ENCODE results near the gene SAMD14.

SAMD14 gene

DNA sequence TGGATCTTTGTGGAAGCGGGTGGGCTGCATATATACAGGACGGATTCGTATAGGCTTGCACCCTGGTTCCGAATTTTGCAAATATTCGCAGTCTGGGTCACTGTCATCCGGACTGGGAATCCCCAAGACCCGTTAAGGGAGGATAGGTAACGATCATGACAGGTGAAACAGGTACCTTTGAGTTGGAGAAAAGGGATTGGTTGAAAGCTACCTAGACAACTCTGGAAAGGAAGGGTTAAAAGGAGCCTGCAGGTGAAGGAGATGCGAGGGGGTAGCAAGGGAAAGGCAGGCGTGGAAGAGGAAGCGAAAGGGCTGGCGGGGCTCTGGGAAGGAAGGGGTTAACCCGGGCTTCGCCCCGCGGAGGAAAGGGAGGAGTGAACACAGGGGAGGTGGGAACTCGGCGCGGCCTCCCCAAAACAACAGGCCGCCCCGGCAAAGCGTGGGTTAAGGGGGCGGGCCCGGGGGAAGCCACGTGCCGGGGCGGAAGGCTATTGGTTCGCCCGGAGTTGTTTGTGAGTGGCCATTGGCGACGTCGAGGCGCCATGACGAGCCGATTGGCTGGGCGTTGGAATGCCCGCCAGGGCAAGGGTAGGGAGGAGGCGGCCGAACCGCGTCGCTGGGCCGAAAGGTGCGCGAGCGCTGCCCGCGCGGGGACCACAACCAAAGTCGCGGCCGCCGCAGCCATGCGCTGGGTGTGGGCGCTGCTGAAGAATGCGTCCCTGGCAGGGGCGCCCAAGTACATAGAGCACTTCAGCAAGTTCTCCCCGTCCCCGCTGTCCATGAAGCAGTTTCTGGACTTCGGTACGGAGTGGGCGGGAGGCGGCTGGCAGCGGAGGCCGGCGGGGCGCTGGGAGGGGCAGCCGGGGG, 35.0 kb downstream of the SAMD14 start, which contains the start of gene PDK2:
TSS of gene PDK2 (plus strand) at position 599 of the 867 bp plus-strand sequence. CDS start at position 684, 85 bp downstream.
- peak; percentile 90 to 98 for DNase-seq

DNA sequence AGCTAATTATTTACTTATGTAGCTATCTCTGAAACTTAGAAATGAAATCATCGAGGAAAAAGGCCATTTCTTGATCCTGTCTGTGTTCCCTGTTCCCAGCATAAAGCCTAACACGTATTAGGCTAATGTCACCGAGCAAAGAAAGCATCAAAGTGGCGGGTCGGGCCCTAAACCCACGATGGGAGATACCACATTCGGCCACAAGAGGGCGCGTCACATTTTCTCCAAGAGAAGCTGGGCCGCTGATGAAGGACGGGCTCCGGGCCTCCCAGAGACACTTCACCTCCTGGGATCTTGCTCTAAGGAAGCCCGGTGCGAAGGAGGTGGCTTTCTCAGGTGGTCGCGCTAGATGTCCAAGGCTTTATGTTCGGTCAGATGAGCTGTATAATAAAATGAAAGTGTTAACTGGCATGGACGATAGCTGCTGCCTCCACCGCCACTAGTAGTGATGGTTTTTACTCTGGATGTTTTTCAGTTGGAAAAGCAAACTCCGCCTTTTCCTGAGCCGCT, 35.7 kb downstream of the SAMD14 start:
- DNase-seq, result peak; percentile 74 to 96

GRCh38 chr17:50093807-50094206, 36.2 kb downstream of the SAMD14 start:
- no peak for DNase-seq

DNA sequence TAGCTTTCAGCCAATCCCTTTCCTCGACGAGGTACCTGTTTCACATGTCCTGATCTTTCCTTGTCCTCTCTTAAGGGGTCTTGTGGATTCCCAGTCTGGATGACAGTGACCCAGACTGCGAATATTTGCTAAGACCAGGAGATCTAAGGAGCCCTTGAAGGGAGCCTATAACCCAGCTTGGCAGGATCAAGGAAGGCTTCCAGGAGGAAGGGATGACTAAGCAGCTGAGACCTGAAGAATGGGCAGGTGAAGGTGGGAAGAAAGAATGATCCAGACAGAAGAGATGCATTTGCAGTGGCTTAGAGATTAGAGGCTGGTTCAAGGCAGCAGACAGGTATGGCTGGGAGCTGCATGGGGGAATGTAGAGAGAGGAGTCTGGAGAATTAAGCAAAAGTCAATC, 36.7 kb downstream of the SAMD14 start:
- no peak for DNase-seq

DNA sequence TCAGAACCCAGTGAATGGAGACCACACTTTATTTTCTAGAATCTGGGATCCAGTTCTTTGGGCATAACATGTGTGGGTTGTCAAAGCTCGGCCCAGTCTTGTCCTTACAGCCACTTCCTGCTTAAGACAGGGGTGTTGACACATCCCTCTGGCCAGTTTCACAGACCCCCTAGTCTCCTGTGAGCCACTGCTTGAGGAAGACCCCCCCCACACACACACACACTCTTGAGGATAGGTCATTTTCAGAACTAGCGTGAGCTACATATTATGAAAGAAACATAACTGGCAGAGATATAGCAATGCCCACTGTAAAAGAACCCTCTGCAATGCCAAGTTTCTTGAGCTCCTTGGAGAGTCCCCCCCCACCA, 38.1 kb downstream of the SAMD14 start:
- DNase-seq, result no peak

DNA sequence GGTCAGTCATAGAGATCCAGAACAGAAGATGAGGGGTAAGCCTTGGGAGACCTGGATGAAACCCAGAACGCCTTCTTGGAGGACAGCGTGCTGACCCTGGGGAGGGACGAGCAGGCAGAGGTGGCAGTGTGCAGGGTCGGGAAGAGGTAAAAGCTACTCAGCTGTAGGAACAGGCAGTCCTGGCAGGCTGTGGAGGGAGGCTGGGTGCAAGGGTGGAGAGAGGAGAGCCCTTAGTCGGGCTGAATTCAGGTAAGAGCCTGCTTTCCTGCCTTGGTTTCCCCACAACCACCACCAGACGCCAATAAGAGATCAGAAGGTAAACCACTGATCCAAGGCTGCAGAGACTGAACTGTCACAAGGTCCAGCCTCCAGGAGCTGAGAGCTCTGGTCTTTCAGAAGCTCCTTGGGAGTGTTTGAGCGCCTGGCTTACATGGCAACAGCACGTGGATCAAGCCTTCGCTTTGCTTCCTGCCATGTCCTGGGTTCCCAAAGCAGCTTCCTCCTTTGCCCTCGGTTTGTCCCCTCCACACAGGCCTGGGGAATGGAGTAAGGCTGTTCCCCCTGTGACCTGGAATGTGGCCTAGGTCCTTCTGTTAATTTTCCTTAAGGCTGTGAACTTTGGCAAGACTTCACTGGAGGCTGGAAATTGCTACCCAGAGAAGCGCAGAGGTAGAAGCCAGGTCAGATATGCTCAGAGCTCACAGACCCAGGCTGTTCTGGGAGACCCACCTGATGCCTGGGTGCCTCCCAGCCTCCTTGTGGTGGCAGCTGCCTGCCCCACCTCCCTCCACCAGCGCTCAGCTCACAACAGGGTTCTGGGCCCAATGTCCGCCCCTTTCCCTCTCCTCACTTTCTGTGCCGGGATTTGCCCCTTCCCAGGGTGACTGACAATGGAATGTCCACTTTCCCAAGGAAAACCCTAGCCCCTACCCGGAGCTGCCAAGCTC, 38.7 kb downstream of the SAMD14 start:
- DNase-seq, result no peak

DNA sequence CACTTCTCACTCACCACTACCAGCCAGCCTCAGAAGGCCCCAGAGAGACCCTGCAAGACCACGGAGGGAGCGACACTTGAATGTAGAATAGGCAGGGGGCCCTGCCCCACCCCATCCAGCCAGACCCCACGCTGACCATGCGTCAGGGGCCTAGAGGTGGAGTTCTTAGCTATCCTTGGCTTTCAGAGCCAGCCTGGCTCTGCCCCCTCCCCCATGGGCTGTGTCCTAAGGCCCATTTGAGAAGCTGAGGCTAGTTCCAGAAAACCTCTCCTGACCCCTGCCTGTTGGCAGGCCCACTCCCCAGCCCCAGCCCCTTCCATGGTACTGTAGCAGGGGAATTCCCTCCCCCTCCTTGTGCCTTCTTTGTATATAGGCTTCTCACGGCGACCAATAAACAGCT, 39.9 kb downstream of the SAMD14 start:
- DNase-seq, result no peak

- DNase-seq, result no peak
Observed at GRCh38 chr17:50088952-50089825, 40.8 kb downstream of the SAMD14 start.

GRCh38 chr17:50087912-50088405, 42.0 kb downstream of the SAMD14 start:
- no peak for DNase-seq

GRCh38 chr17:50087246-50087911, 42.6 kb downstream of the SAMD14 start:
- DNase-seq, result peak; percentile 54 to 86

DNA sequence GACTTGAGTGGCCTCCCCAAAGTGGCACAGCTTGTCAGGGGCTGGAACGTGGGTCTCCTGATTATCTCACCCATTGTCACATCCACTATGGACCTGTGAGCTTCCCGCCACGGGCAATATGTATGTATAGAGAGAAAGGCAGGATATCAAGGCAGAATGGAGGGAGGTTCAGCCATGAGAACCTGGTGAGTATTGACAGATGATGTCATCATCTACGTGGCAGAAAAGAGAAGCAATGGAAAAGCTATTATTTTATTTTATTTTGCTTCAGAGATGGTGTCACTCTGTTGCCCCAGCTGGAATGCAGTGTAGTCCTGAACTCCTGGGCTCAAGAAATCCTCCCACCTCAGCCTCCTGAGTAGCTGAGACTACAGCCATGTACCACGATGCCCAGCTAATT, 48.2 kb downstream of the SAMD14 start:
- DNase-seq, result no peak

GRCh38 chr17:50080827-50081226, 49.1 kb downstream of the SAMD14 start:
- no peak for DNase-seq

- no peak for DNase-seq
Observed at GRCh38 chr17:50080096-50080480, 49.9 kb downstream of the SAMD14 start.

GRCh38 chr17:50079334-50080095, 50.4 kb downstream of the SAMD14 start:
- peak; percentile 78 to 91 for DNase-seq

DNA sequence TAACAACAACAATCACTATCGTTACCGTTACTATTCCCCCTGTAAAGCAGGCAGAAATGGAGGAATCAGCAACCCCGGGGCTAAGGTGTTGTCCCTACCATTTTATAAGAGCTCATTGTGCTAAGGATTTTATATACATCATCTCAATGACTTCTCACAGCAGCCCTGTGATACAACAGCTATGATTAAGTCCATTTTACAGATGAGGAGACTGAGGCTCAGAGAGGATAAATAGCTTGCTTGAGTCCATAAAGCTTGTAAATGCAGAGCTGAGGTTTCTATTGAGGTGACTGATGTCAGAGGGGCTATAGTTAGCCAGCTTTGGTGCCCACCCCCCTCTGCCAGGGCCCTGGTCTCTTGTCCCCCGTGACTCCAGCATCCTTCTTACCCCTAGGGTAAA, 51.5 kb downstream of the SAMD14 start:
- no peak for DNase-seq

DNA sequence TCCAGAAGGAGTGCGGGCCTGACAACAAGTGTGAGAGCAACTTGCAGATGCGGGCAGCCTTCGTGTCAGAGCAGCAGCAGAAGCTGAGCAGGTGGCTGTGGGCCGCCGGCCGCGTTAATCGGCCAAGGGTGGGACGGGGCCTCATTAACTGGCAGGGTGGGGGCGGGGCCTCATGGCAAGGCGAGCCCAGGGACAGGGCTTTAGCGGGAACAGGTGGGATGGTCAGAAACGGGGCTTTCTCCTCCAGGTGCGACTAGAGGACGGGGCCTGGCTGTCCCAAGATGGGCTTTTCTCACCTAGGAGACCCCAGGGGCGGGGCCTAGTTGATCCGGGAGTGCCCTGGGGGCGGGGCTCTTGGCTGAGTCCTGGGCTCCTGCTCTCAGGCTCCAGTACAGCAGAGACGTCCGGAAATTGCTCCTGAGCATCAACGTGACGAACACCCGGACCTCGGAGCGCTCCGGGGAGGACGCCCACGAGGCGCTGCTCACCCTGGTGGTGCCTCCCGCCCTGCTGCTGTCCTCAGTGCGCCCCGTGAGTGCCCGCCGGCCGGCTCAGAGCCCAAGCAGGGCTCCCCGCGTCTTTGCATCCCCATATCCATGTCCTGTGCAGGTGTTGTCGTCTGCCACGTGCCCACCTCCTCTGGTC, 53.2 kb downstream of the SAMD14 start:
- peak; percentile 40 to 92 for DNase-seq

- DNase-seq, result no peak
Observed at GRCh38 chr17:50076221-50076590, 53.8 kb downstream of the SAMD14 start.

DNA sequence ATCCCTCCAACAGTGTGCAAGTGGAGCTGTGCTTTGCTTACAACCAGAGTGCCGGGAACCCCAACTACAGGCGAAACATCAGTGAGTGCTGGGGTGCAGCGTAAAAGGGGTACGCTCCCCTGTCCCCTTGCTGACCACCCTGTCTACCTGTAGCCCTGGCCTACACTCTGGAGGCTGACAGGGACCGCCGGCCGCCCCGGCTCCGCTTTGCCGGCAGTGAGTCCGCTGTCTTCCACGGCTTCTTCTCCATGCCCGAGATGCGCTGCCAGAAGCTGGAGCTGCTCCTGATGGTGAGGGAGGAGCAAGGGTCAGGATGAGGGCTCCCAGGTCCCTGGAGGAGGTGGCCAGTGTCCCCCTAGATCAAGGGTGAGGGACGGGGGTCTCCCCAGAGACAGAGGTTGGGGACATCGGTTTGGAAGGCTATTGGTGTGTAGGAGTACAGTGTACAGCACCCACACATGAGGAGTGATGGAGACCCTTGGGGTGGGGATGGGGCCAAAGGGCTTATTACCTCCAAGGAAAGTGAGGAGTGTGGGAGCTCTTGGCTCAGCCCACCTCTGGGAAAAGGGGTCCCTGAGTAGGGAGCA, 54.4 kb downstream of the SAMD14 start:
- DNase-seq, result no peak

GRCh38 chr17:50074227-50074626, 55.7 kb downstream of the SAMD14 start:
- no peak for DNase-seq

DNA sequence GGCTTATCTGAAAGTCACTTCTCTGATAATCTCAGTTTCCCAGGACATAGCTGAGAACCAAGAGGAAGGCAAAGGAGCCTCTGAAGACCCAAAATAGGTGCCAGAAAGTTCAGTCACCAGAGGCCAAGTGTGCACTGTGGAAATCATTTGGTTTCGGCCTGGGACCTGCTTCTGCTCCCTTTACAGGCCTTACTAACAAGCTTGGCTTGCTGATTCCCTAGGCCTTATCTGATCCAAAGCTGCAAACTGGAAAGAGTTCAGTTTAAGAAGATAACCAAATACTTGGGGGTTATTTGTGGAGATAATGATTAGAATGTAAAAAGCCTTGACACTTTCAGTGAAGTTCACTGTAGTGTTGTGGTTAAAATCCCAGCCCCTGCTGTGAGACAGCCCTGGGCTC, 57.0 kb downstream of the SAMD14 start:
- no peak for DNase-seq
